Neuronal stem cell (in vitro differentiated cells): ENCODE measurements around the gene KCNQ1.

Source experiments
- DNase-seq: peaks from one replicate; pipeline ENCODE4 v3.0.0-alpha.2; 2013; ENCODE audit warnings: low spot score
- H2AFZ ChIP-seq: one replicate; pipeline ENCODE4 v1.6.1; 2013; ENCODE audit warnings: mild to moderate bottlenecking, low read length, inconsistent platforms
- H2AK5ac ChIP-seq: 2 replicates; pipeline ENCODE4 v1.6.1; 2013; ENCODE audit warnings: low read depth, mild to moderate bottlenecking, inconsistent platforms, low read length, moderate library complexity, mixed read lengths
- H2BK120ac ChIP-seq: 2 replicates; pipeline ENCODE4 v1.6.1; 2013; ENCODE audit warnings: low read depth, mild to moderate bottlenecking, inconsistent platforms, low read length, moderate library complexity, mixed read lengths
- H2BK12ac ChIP-seq: one replicate; pipeline ENCODE4 v1.6.1; 2013; ENCODE audit warnings: low read length, inconsistent platforms
- H2BK15ac ChIP-seq: 2 replicates; pipeline ENCODE4 v1.6.1; 2013; ENCODE audit warnings: mild to moderate bottlenecking, low read length, inconsistent platforms, mixed read lengths
- H2BK5ac ChIP-seq: one replicate; pipeline ENCODE4 v1.6.1; 2013; ENCODE audit warnings: inconsistent platforms, mild to moderate bottlenecking, low read length, moderate library complexity
- H3K14ac ChIP-seq: one replicate; pipeline ENCODE4 v1.6.1; 2013; ENCODE audit warnings: low read length, inconsistent platforms
- H3K18ac ChIP-seq: 2 replicates; pipeline ENCODE4 v1.6.1; 2013; ENCODE audit warnings: low read length, inconsistent platforms
- H3K23ac ChIP-seq: 2 replicates; pipeline ENCODE4 v1.6.1; 2013; ENCODE audit warnings: low read depth, mild to moderate bottlenecking, mixed read lengths, low read length, inconsistent platforms; ENCODE audit not compliant: poor library complexity
- H3K27ac ChIP-seq: replicated peaks from 3 replicates; pipeline ENCODE4 v1.5.1; 2013; ENCODE audit warnings: low read length, inconsistent platforms
- H3K27me3 ChIP-seq, 3 experiments: 2 replicates each; pipeline ENCODE4 v1.6.1; 2013; ENCODE audit warnings: low read length in 3 of 3, mild to moderate bottlenecking in 2 of 3, inconsistent platforms in 1 of 3, low read depth in 1 of 3, mixed read lengths in 1 of 3, moderate library complexity in 1 of 3; ENCODE audit not compliant: control insufficient read depth in 3 of 3, insufficient read depth in 3 of 3
- H3K36me3 ChIP-seq, 2 donors: replicated peaks in 1 of 2; 2 replicates each; pipeline ENCODE4 v1.6.1; 2013; ENCODE audit warnings: low read length in 2 of 2; ENCODE audit not compliant: control insufficient read depth in 2 of 2, insufficient read depth in 2 of 2
- H3K4ac ChIP-seq: 2 replicates; pipeline ENCODE4 v1.6.1; 2013; ENCODE audit warnings: inconsistent platforms, mild to moderate bottlenecking, low read length, moderate library complexity
- H3K4me1 ChIP-seq, 2 donors: 1 replicate in 1 of 2; 2 replicates in 1 of 2; pipeline ENCODE4 v1.6.1; 2013; ENCODE audit warnings: low read length in 2 of 2, low read depth in 1 of 2; ENCODE audit not compliant: control insufficient read depth in 2 of 2, insufficient read depth in 1 of 2
- H3K4me2 ChIP-seq: one replicate; pipeline ENCODE4 v1.6.1; 2013; ENCODE audit warnings: mild to moderate bottlenecking, low read length, inconsistent platforms; ENCODE audit not compliant: insufficient read depth, poor library complexity, severe bottlenecking
- H3K4me3 ChIP-seq, 2 donors: 2 replicates each; pipeline ENCODE4 v1.5.1; 2013; ENCODE audit warnings: low read length in 2 of 2, mild to moderate bottlenecking in 2 of 2, inconsistent platforms in 1 of 2, moderate library complexity in 1 of 2
- H3K79me1 ChIP-seq: one replicate; pipeline ENCODE4 v1.6.1; 2013; ENCODE audit warnings: low read depth, mild to moderate bottlenecking, inconsistent platforms, low read length, moderate library complexity
- H3K9ac ChIP-seq: one replicate; pipeline ENCODE4 v1.6.1; 2013; ENCODE audit warnings: mild to moderate bottlenecking, low read depth, low read length, inconsistent platforms; ENCODE audit not compliant: poor library complexity
- H3K9me3 ChIP-seq, 2 donors: replicated peaks in 1 of 2; 2 replicates each; pipeline versions ENCODE3 to v1.6.1; 2013; ENCODE audit warnings: low read length in 2 of 2, mild to moderate bottlenecking in 2 of 2, inconsistent platforms in 1 of 2, low read depth in 1 of 2, mixed read lengths in 1 of 2, moderate library complexity in 1 of 2; ENCODE audit not compliant: control insufficient read depth in 2 of 2, insufficient read depth in 1 of 2
- H4K8ac ChIP-seq: one replicate; pipeline ENCODE4 v1.6.1; 2013; ENCODE audit warnings: low read depth, mild to moderate bottlenecking, inconsistent platforms, low read length, moderate library complexity
- H4K91ac ChIP-seq: one replicate; pipeline ENCODE4 v1.6.1; 2013; ENCODE audit warnings: low read length, low read depth, mild to moderate bottlenecking, inconsistent platforms; ENCODE audit not compliant: poor library complexity
- WGBS, 2 donors: extraction: QIAGEN DNeasy Blood & Tissue Kit; methylation state at CpG; one replicate each; pipeline ENCODE4 v1.1.7; 2013; ENCODE audit warnings: missing lambda C conversion rate in 2 of 2, mixed read lengths in 1 of 2; ENCODE audit not compliant: insufficient read length in 2 of 2, insufficient replicate concordance in 1 of 2; ENCODE audit errors: extremely low coverage in 2 of 2; 5-methylcytosine and 5-hydroxymethylcytosine counted together

Gene KCNQ1

GRCh38 chr11:2684581-2684980 is 239.8 kb downstream of the KCNQ1 start:
- H2BK5ac ChIP-seq, result no peak overlapping the region
- no peak overlapping the region for H2BK120ac ChIP-seq
- H3K27me3 ChIP-seq, result no peaks in the 10 kb centered on the region
- H4K91ac ChIP-seq, result no peak overlapping the region
- H3K14ac ChIP-seq, result no peak overlapping the region
- H3K4me3 ChIP-seq, result no peak overlapping the region
- no peak overlapping the region for H2AFZ ChIP-seq
- H3K9ac ChIP-seq, result no peak overlapping the region
- peaks cover 0 to 13% of the 10 kb centered on the region in 2 donors for H3K36me3 ChIP-seq
- no peaks in the 10 kb centered on the region for H3K79me1 ChIP-seq
- H3K4ac ChIP-seq, result no peak overlapping the region
- no peak overlapping the region for H3K23ac ChIP-seq
- H3K18ac ChIP-seq, result no peak overlapping the region
- H2AK5ac ChIP-seq, result no peak overlapping the region
- no peak overlapping the region for H3K4me2 ChIP-seq
- no peak overlapping the region for H4K8ac ChIP-seq
- no CpG with 5 or more reads among the region's 1 CpG for WGBS, 2 donors
- H2BK15ac ChIP-seq, result no peak overlapping the region
- peaks cover 4 to 6% of the 10 kb centered on the region in 2 donors for H3K4me1 ChIP-seq
- H3K9me3 ChIP-seq, result no peaks in the 10 kb centered on the region
- H3K27ac ChIP-seq, result no peak overlapping the region
- no peak for DNase-seq
- no peak overlapping the region for H2BK12ac ChIP-seq

GRCh38 chr11:2685051-2685450 is 240.2 kb downstream of the KCNQ1 start:
- no CpG with 5 or more reads among the region's 6 CpGs for WGBS, 2 donors
- no peak overlapping the region for H4K91ac ChIP-seq

GRCh38 chr11:2685566-2686359 is 241.0 kb downstream of the KCNQ1 start:
- Histone ChIP-seq H3K27me3 (no peaks in the 10 kb centered on the region), H3K4ac (no peak overlapping the region), H4K91ac (no peak overlapping the region), H3K79me1 (no peaks in the 10 kb centered on the region), H3K4me2 (no peak overlapping the region), H2AFZ (no peak overlapping the region), H3K4me3 (no peak overlapping the region), H3K27ac (no peak overlapping the region), H3K4me1 (peaks cover 6% of the 10 kb centered on the region in 2 donors), H3K36me3 (peaks cover 0 to 16% of the 10 kb centered on the region in 2 donors), H2BK12ac (no peak overlapping the region), H4K8ac (no peak overlapping the region), H2BK120ac (no peak overlapping the region), H2BK15ac (no peak overlapping the region), H2AK5ac (no peak overlapping the region), H3K9ac (peak overlapping the region; percentile 24), H3K9me3 (no peaks in the 10 kb centered on the region), H2BK5ac (no peak overlapping the region), H3K23ac (no peak overlapping the region), H3K14ac (no peak overlapping the region), H3K18ac (no peak overlapping the region)
- no CpG with 5 or more reads among the region's 13 CpGs for WGBS, 2 donors
- no peak for DNase-seq

More at GRCh38 chr11:2685051-2685450, 240.2 kb downstream of the KCNQ1 start:
- Histone ChIP-seq H3K23ac (no peak overlapping the region), H3K36me3 (peaks cover 0 to 16% of the 10 kb centered on the region in 2 donors), H3K27ac (no peak overlapping the region), H3K9ac (no peak overlapping the region), H3K4me1 (peaks cover 4 to 6% of the 10 kb centered on the region in 2 donors), H2BK5ac (no peak overlapping the region), H2BK12ac (no peak overlapping the region), H2AFZ (no peak overlapping the region), H3K4me2 (no peak overlapping the region), H3K18ac (no peak overlapping the region), H2BK120ac (no peak overlapping the region), H2AK5ac (no peak overlapping the region), H3K4me3 (peak overlapping the region in 1 of 2 donors; percentile 17), H3K9me3 (no peaks in the 10 kb centered on the region), H3K79me1 (no peaks in the 10 kb centered on the region), H3K27me3 (no peaks in the 10 kb centered on the region), H2BK15ac (no peak overlapping the region), H3K4ac (no peak overlapping the region), H4K8ac (peak overlapping the region; percentile 53), H3K14ac (no peak overlapping the region)
- no peak for DNase-seq

- Histone ChIP-seq H3K4me3 (no peak overlapping the region), H2AFZ (no peak overlapping the region), H3K36me3 (peaks cover 0 to 16% of the 10 kb centered on the region in 2 donors), H2BK12ac (no peak overlapping the region), H2BK15ac (no peak overlapping the region), H3K23ac (no peak overlapping the region), H3K9ac (no peak overlapping the region), H4K91ac (no peak overlapping the region), H4K8ac (no peak overlapping the region), H3K18ac (no peak overlapping the region), H2BK120ac (no peak overlapping the region), H3K27me3 (no peaks in the 10 kb centered on the region), H3K4ac (no peak overlapping the region), H2AK5ac (peak overlapping the region; percentile 13), H3K79me1 (no peaks in the 10 kb centered on the region), H3K27ac (no peak overlapping the region), H3K4me2 (no peak overlapping the region), H3K9me3 (no peaks in the 10 kb centered on the region), H3K4me1 (peaks cover 6 to 13% of the 10 kb centered on the region in 2 donors), H2BK5ac (no peak overlapping the region), H3K14ac (no peak overlapping the region)
- no CpG with 5 or more reads among the region's 7 CpGs for WGBS, 2 donors
- DNase-seq, result no peak
Measured at GRCh38 chr11:2686360-2687222, 241.8 kb downstream of the KCNQ1 start.
